GM12878 (cell line): ENCODE data around the gene POLR3E. TPM values are rescaled to one million over a fixed set of nuclear protein-coding genes. Genes with fewer than 3 reads are reported as not detected.

Source experiments
- ATAC-seq: fragments of 200-7000 bp; cut with Tn5 transposase; 3 replicates; pipeline ENCODE4 v1.9.1; 2020; ENCODE audit warnings: mild to moderate bottlenecking, moderate library complexity
- BruUV-seq: library from RNA; stranded (reverse); fragments of 400-500 nt; replicated peaks from 2 replicates; lab custom pipeline; 2021; lab: Mats Ljungman, UMichigan
- CTCF ChIA-PET: fragments of 300-600 bp; sonication (Branson Sonifier 250); formaldehyde crosslinking; extraction: SDS; loops from one replicate; lab custom pipeline; 2021; ENCODE audit warnings: inconsistent platforms; lab: Yijun Ruan, JAX
- POLR2A ChIA-PET: fragments of 350-600 bp; formaldehyde crosslinking; extraction: SDS; loops from one replicate; lab custom pipeline; 2021; ENCODE audit warnings: inconsistent platforms; lab: Charles Lee
- RAD21 ChIA-PET: fragments of 300-600 bp; sonication (Branson Sonifier 250); formaldehyde crosslinking; loops from one replicate; lab custom pipeline; 2023; ENCODE audit warnings: antibody characterized with exemption; ENCODE audit not compliant: unreplicated experiment; lab: Charles Lee
- SMC1A ChIA-PET: fragments of 300-600 bp; sonication (Branson Sonifier 250); formaldehyde crosslinking; loops from one replicate; lab custom pipeline; 2023; ENCODE audit not compliant: unreplicated experiment, uncharacterized antibody; lab: Charles Lee
- DNase-seq: peaks from one replicate; pipeline ENCODE4 v3.0.0-alpha.2; 2011; ENCODE audit warnings: low read depth, low spot score
- FAIRE-seq: peaks from 3 replicates; lab custom pipeline; 2011; peaks lifted over from hg19 to GRCh38; lab: Jason Lieb, UNC
- H2AFZ ChIP-seq: 2 replicates; pipeline ENCODE4 v1.6.0; 2011; ENCODE audit warnings: low read depth, low read length, control low read depth; ENCODE audit not compliant: control insufficient read depth
- H3K27ac ChIP-seq: 2 replicates; pipeline ENCODE4 v1.5.1; 2011; ENCODE audit warnings: control low read depth; ENCODE audit not compliant: control insufficient read depth, insufficient read depth
- H3K27me3 ChIP-seq, 2 experiments: replicated peaks in 1 of 2; 2 replicates each; pipeline versions ENCODE4 v1.6.0 to v1.6.1; 2011; ENCODE audit warnings: low read length in 1 of 2; ENCODE audit not compliant: control insufficient read depth in 2 of 2, insufficient read depth in 2 of 2
- H3K36me3 ChIP-seq, 2 experiments: 2 replicates each; pipeline ENCODE4 v1.5.1; 2011; ENCODE audit warnings: low read length in 1 of 2; ENCODE audit not compliant: control insufficient read depth in 2 of 2, insufficient read depth in 2 of 2
- H3K4me1 ChIP-seq: 2 replicates; pipeline ENCODE4 v1.6.1; 2011; ENCODE audit warnings: mild to moderate bottlenecking, low read length, moderate library complexity, mixed read lengths; ENCODE audit not compliant: control insufficient read depth, insufficient read depth
- H3K4me2 ChIP-seq: 2 replicates; pipeline ENCODE4 v1.6.0; 2011; ENCODE audit warnings: control low read depth; ENCODE audit not compliant: control insufficient read depth, insufficient read depth
- H3K4me3 ChIP-seq: fragments of 200-600 bp; sonication (generic); 2 replicates; pipeline ENCODE4 v1.5.1; 2016
- H3K79me2 ChIP-seq: 2 replicates; pipeline ENCODE4 v1.6.0; 2011; ENCODE audit warnings: low read length; ENCODE audit not compliant: control insufficient read depth, insufficient read depth
- H3K9ac ChIP-seq: 2 replicates; pipeline ENCODE4 v1.8.0; 2011; ENCODE audit warnings: low read length, control low read depth, mixed read lengths; ENCODE audit not compliant: control insufficient read depth, insufficient read depth
- H3K9me3 ChIP-seq: replicated peaks from 3 replicates; pipeline ENCODE4 v1.5.1; 2011; ENCODE audit warnings: mild to moderate bottlenecking, low read length; ENCODE audit not compliant: control insufficient read depth, insufficient read depth
- H4K20me1 ChIP-seq: 2 replicates; pipeline ENCODE4 v1.6.0; 2011; ENCODE audit not compliant: control insufficient read depth, insufficient read depth
- CHD4 ChIP-seq: fragments of 200-600 bp; sonication (generic); IDR thresholded peaks from 2 replicates; pipeline ENCODE4 v1.6.1; 2016; ENCODE audit warnings: mild to moderate bottlenecking
- EGR1 ChIP-seq, 2 experiments: IDR thresholded peaks; 1 replicate in 1 of 2; 2 replicates in 1 of 2; pipeline ENCODE4 v1.6.1; 2011 to 2012; ENCODE audit warnings: low read depth in 2 of 2, low read length in 2 of 2, borderline replicate concordance in 1 of 2, mild to moderate bottlenecking in 1 of 2, moderate library complexity in 1 of 2
- MEF2A ChIP-seq: IDR thresholded peaks from 2 replicates; pipeline ENCODE4 v1.6.1; 2011; ENCODE audit warnings: low read depth, mild to moderate bottlenecking, low read length, moderate library complexity; ENCODE audit not compliant: insufficient read depth
- MYB ChIP-seq: fragments of 150-350 bp; IDR thresholded peaks from 2 replicates; pipeline ENCODE4 v1.6.1; 2014; ENCODE audit warnings: mild to moderate bottlenecking, low read depth, low read length, borderline replicate concordance
- POLR2A ChIP-seq: IDR thresholded peaks from 2 replicates; pipeline ENCODE4 v1.6.1; 2011; ENCODE audit warnings: low read depth, mild to moderate bottlenecking, low read length
- POLR2AphosphoS2 ChIP-seq: IDR thresholded peaks from 2 replicates; pipeline ENCODE4 v1.6.1; 2011; ENCODE audit warnings: low read depth, mild to moderate bottlenecking, low read length, improper control_type of control experiment, moderate library complexity
- POLR2AphosphoS5 ChIP-seq: IDR thresholded peaks from 2 replicates; pipeline ENCODE4 v1.6.1; 2011; ENCODE audit warnings: mild to moderate bottlenecking, low read length, inconsistent platforms
- POU2F2 ChIP-seq: IDR thresholded peaks from 3 replicates; pipeline ENCODE4 v1.6.1; 2011; ENCODE audit warnings: low read depth, mild to moderate bottlenecking, low read length, borderline replicate concordance
- WGBS: methylation state at CpG from one replicate; pipeline ENCODE4 v1.1.6; 2016; ENCODE audit warnings: low lambda C conversion rate; ENCODE audit not compliant: insufficient replicate concordance, insufficient coverage; ENCODE audit errors: missing lambda C conversion rate; 5-methylcytosine and 5-hydroxymethylcytosine counted together
- in situ Hi-C: fragments of 300-500 bp; cut with MboI; formaldehyde crosslinking; loops from 9 replicates; pipeline ENCODE4 v1.14.3; 2018; ENCODE audit warnings: mixed read lengths
- intact Hi-C: fragments of 100-400 bp; cut with micrococcal nuclease; formaldehyde crosslinking; loops from one replicate; pipeline ENCODE4 v1.14.2; 2022; ENCODE audit not compliant: unreplicated experiment
- polyA plus RNA-seq, 11 experiments: library from polyadenylated mRNA; depleted of rRNA in 4 of 11; unstranded in 6 of 11; stranded (reverse) in 5 of 11; fragments of >200 nt; fragmentation: Nextera tagmentation in 4 of 11; fragmentation: Illumina TruSeq in 1 of 11; extraction: Ambion mirVana in 4 of 11; extraction: Trizol in 1 of 11; gene quantifications; 1 replicate in 1 of 11; 2 replicates in 10 of 11; pipeline versions ENCODE4 v1.2.1 to v1.2.3, GENCODE V29; 2011 to 2016; ENCODE audit warnings: inconsistent platforms in 2 of 11, missing spikeins in 2 of 11, low read depth in 1 of 11
- total RNA-seq, 4 experiments: library from RNA; depleted of rRNA in 3 of 4; stranded (reverse); fragments of >200 nt in 3 of 4; fragmentation: Illumina TruSeq in 1 of 4; extraction: Trizol in 1 of 4; gene quantifications; 2 replicates each; pipeline versions ENCODE4 v1.2.1 to v1.2.3, GENCODE V29; 2013 to 2021
- TF ChIP-seq, protein P1 (sequence below): IDR thresholded peaks from 2 replicates; pipeline ENCODE4 v1.6.1; 2012; ENCODE audit warnings: low read depth, low read length, improper control_type of control experiment
- TF ChIP-seq, protein P2 (sequence below): fragments of 450-650 bp; formaldehyde crosslinking; IDR thresholded peaks from 2 replicates; pipeline ENCODE4 v1.5.0; 2022; ENCODE audit warnings: mild to moderate bottlenecking, missing genetic modification characterization
- TF ChIP-seq, protein P3 (sequence below): fragments of 450-650 bp; IDR thresholded peaks from 2 replicates; pipeline ENCODE4 v1.6.1; 2017; ENCODE audit warnings: mild to moderate bottlenecking, moderate library complexity

Gene POLR3E
- total and polyA plus RNA-seq, 10 of the 15 experiments (the other 5 are each of a cell fraction or from before 2014, with no cell fraction given): 11.1 to 79.5 (median 39.7) TPM

DNA sequence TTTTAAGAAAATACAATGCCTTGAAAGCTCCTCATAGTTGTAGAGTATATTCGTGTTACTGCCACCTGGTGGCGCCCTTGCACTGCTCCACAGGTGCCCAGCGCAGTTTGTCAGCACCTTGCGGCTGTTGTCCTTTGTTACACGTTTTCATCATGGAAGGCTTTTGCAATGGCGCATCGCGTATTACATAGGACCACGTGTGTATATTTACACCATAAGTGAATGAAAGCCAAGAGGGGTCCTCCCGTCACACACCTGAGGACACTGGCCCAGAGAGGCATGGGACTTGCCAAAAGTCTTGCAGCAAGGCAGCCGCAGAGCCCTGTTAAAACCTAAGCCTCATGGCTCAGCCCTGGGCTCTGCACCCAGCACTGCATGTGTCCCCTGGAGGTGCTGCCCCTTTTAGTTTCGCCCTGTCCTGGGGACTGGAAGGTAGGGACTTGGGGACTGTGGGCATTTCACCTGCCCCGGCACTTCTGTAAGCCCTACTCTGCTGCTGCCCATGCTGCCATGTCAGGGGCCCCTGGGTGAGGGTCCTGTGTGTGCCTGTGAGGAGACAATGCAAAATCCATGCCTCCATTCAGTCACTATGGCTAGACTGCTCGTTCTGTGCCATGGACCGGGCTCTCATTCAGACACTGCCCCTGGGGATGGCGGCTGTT is 24.3 kb downstream of the POLR3E start (continued):
- TF ChIP-seq EGR1 (IDR thresholded peaks at IDR 0.05; ENCODE audit: borderline replicate concordance in 1 of 2, low read depth in 2 of 2, low read length in 2 of 2) (no peak), CHD4 (no peak)
- TF ChIP-seq, protein P1, sequence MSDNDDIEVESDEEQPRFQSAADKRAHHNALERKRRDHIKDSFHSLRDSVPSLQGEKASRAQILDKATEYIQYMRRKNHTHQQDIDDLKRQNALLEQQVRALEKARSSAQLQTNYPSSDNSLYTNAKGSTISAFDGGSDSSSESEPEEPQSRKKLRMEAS: 0 out of 2 replicates have a peak, but pooled peaks have one; percentile 50
- TF ChIP-seq, protein P2, sequence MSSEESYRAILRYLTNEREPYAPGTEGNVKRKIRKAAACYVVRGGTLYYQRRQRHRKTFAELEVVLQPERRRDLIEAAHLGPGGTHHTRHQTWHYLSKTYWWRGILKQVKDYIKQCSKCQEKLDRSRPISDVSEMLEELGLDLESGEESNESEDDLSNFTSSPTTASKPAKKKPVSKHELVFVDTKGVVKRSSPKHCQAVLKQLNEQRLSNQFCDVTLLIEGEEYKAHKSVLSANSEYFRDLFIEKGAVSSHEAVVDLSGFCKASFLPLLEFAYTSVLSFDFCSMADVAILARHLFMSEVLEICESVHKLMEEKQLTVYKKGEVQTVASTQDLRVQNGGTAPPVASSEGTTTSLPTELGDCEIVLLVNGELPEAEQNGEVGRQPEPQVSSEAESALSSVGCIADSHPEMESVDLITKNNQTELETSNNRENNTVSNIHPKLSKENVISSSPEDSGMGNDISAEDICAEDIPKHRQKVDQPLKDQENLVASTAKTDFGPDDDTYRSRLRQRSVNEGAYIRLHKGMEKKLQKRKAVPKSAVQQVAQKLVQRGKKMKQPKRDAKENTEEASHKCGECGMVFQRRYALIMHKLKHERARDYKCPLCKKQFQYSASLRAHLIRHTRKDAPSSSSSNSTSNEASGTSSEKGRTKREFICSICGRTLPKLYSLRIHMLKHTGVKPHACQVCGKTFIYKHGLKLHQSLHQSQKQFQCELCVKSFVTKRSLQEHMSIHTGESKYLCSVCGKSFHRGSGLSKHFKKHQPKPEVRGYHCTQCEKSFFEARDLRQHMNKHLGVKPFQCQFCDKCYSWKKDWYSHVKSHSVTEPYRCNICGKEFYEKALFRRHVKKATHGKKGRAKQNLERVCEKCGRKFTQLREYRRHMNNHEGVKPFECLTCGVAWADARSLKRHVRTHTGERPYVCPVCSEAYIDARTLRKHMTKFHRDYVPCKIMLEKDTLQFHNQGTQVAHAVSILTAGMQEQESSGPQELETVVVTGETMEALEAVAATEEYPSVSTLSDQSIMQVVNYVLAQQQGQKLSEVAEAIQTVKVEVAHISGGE: no peak

DNA sequence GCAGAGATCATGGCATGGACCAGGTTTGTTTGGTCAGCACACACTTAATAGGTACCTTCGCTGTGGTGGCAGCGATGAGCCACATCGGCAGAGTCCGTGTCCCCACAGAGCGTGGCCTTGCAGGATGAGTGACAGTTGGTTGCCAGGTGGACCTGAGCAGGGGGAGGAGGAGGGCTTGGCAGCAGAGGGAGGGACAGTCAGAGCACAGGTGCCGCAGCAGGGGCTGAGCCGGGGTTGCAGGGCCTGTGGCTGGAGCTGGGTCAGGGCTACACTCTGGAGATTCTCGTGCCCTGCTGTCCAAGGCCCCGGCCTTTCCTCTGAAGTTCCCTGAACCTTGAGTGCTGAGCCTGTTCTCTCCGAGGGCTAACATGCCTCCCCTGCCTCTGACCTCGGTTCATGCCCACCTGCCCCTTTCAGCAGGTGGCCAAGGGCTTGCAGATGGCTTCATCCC is 24.8 kb downstream of the POLR3E start:
- SMC1A ChIA-PET: no interaction called here
- no TSS peak for BruUV-seq
- H3K27me3 ChIP-seq: no peaks in the 10 kb centered on the region
- 0 out of 2 replicates have a peak, but pooled peaks cover 2% of the 10 kb centered on the region for H3K79me2 ChIP-seq
- no peaks in the 10 kb centered on the region for H3K9me3 ChIP-seq
- intact Hi-C loops (loop anchor here (5.0 kb wide), 2 partner anchors 50 to 1165 kb away; partner anchors contain the start of genes CDR2 and LDAF1), in situ Hi-C loops (loop anchor here (10.0 to 25.0 kb wide), 5 partner anchors 240 to 1167 kb away; partner anchors contain the start of genes DNAH3 and LDAF1)
- POLR2A ChIA-PET: no interaction called here
- RAD21 ChIA-PET: no interaction called here
- no peak overlapping the region for H2AFZ ChIP-seq
- CTCF ChIA-PET: interaction anchor here (1.6 to 3.9 kb wide), 3 partner anchors 21 to 754 kb away, joined by 3 to 20 read pairs (median 5); no protein-coding TSS in a partner anchor
- peaks cover 15 to 42% of the 10 kb centered on the region in 2 experiments for H3K36me3 ChIP-seq
- 99% methylated on average over 11 of the region's 11 CpGs for WGBS
- DNase-seq (no peak), ATAC-seq (no peak), FAIRE-seq (no peak)
- no peak overlapping the region for H3K27ac ChIP-seq
- no peaks in the 10 kb centered on the region for H3K4me1 ChIP-seq
- no peak overlapping the region for H3K9ac ChIP-seq
- no peak overlapping the region for H3K4me3 ChIP-seq
- H4K20me1 ChIP-seq: no peaks in the 10 kb centered on the region
- no peak overlapping the region for H3K4me2 ChIP-seq
- TF ChIP-seq POLR2A: 0 out of 2 replicates have a peak, but pooled peaks have one; percentile 10
- no peak for TF ChIP-seq MEF2A
- TF ChIP-seq, protein P3, sequence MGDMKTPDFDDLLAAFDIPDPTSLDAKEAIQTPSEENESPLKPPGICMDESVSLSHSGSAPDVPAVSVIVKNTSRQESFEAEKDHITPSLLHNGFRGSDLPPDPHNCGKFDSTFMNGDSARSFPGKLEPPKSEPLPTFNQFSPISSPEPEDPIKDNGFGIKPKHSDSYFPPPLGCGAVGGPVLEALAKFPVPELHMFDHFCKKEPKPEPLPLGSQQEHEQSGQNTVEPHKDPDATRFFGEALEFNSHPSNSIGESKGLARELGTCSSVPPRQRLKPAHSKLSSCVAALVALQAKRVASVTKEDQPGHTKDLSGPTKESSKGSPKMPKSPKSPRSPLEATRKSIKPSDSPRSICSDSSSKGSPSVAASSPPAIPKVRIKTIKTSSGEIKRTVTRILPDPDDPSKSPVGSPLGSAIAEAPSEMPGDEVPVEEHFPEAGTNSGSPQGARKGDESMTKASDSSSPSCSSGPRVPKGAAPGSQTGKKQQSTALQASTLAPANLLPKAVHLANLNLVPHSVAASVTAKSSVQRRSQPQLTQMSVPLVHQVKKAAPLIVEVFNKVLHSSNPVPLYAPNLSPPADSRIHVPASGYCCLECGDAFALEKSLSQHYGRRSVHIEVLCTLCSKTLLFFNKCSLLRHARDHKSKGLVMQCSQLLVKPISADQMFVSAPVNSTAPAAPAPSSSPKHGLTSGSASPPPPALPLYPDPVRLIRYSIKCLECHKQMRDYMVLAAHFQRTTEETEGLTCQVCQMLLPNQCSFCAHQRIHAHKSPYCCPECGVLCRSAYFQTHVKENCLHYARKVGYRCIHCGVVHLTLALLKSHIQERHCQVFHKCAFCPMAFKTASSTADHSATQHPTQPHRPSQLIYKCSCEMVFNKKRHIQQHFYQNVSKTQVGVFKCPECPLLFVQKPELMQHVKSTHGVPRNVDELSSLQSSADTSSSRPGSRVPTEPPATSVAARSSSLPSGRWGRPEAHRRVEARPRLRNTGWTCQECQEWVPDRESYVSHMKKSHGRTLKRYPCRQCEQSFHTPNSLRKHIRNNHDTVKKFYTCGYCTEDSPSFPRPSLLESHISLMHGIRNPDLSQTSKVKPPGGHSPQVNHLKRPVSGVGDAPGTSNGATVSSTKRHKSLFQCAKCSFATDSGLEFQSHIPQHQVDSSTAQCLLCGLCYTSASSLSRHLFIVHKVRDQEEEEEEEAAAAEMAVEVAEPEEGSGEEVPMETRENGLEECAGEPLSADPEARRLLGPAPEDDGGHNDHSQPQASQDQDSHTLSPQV: no peak
- no peak for TF ChIP-seq POLR2AphosphoS5
- TF ChIP-seq MYB: no peak
- no peak for TF ChIP-seq CHD4
- no peak for TF ChIP-seq POU2F2
- no peak for TF ChIP-seq POLR2AphosphoS2
